Vagina (tissue), 2 donors: ENCODE data around the gene CPSF4. TPM values are rescaled to one million over a fixed set of nuclear protein-coding genes. Genes with fewer than 3 reads are reported as not detected.

Source experiments
- DNase-seq, 2 donors: peaks; one replicate each; pipeline ENCODE4 v3.0.0-alpha.2; 2017; ENCODE audit errors: extremely low spot score in 2 of 2
- H3K27ac ChIP-seq: fragments of 200-600 bp; sonication (generic); one replicate; pipeline ENCODE4 v1.5.1; 2019
- H3K27me3 ChIP-seq: fragments of 200-600 bp; sonication (generic); one replicate; pipeline ENCODE4 v1.5.1; 2019
- H3K36me3 ChIP-seq, 2 donors: fragments of 200-600 bp; sonication (generic); one replicate each; pipeline ENCODE4 v1.5.1; 2017 to 2019
- H3K4me1 ChIP-seq: fragments of 200-600 bp; sonication (generic); one replicate; pipeline ENCODE4 v1.5.1; 2019
- H3K4me3 ChIP-seq, 2 donors: fragments of 200-600 bp; sonication (generic); 1 replicate in 1 of 2; 2 replicates in 1 of 2; pipeline ENCODE4 v1.5.1; 2016 to 2019
- H3K9me3 ChIP-seq: fragments of 200-600 bp; sonication (generic); one replicate; pipeline ENCODE4 v1.5.1; 2019
- POLR2A ChIP-seq, 2 donors: fragments of 450-650 bp; IDR thresholded peaks; one replicate each; pipeline ENCODE4 v1.6.1; 2017; ENCODE audit warnings: antibody characterized with exemption in 2 of 2, mild to moderate bottlenecking in 2 of 2, moderate library complexity in 2 of 2
- POLR2AphosphoS5 ChIP-seq, 2 donors: sonication (generic); formaldehyde crosslinking; IDR thresholded peaks; one replicate each; pipeline ENCODE4 v1.9.0; 2017; ENCODE audit warnings: antibody characterized with exemption in 2 of 2, mild to moderate bottlenecking in 2 of 2, low read depth in 1 of 2; ENCODE audit not compliant: insufficient read depth in 1 of 2
- intact Hi-C: fragments of 100-400 bp; cut with DNase I; formaldehyde crosslinking; loops from one replicate; pipeline ENCODE4 v1.15.1; 2023
- total RNA-seq: library from RNA; depleted of rRNA; stranded (reverse); fragments of >200 nt; gene quantifications from one replicate; pipeline ENCODE4 v1.2.3, GENCODE V29; 2016
- TF ChIP-seq, protein P1 (sequence below), 3 experiments: fragments of 450-650 bp in 2 of 3; fragments of 200-600 bp in 1 of 3; sonication (generic) in 1 of 3; IDR thresholded peaks; one replicate each; pipeline ENCODE4 v1.5.1; 2017 to 2019; ENCODE audit warnings: antibody characterized with exemption in 3 of 3, mild to moderate bottlenecking in 2 of 3, moderate library complexity in 2 of 3

Gene CPSF4
- total RNA-seq, 1 donor from 2014 or later, result 23.8 TPM

DNA sequence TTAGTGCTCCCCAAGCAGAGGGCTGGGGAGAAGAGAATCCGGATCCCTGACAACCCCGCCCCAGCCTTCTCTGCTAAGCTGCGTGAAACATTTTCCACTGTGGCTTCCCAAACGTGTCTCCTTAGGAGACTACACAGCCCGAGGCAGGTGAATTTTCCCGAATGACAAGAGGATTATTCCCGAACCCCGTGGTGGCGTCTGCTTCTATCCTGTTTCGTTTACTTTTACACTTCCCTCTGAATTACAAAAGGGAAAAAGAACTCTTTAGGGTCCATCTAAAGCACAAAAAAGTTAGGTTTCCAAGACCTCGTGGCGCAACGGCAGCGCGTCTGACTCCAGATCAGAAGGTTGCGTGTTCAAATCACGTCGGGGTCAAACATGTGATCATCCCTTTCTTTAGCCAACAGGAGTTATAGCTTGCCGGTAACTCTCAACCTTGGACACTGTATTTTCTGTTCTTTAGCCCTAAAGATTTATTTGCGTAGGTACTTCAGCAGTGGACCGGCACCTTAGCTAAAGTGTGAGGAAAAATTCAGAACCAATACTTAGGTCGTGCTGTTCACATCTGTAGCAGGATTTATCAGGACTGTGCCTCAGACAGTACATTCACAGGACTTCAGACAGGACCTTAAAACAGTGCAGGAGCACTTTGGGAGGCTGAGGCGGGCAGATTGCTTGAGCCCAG, 30.8 kb downstream of the CPSF4 start:
- TF ChIP-seq, protein P1, sequence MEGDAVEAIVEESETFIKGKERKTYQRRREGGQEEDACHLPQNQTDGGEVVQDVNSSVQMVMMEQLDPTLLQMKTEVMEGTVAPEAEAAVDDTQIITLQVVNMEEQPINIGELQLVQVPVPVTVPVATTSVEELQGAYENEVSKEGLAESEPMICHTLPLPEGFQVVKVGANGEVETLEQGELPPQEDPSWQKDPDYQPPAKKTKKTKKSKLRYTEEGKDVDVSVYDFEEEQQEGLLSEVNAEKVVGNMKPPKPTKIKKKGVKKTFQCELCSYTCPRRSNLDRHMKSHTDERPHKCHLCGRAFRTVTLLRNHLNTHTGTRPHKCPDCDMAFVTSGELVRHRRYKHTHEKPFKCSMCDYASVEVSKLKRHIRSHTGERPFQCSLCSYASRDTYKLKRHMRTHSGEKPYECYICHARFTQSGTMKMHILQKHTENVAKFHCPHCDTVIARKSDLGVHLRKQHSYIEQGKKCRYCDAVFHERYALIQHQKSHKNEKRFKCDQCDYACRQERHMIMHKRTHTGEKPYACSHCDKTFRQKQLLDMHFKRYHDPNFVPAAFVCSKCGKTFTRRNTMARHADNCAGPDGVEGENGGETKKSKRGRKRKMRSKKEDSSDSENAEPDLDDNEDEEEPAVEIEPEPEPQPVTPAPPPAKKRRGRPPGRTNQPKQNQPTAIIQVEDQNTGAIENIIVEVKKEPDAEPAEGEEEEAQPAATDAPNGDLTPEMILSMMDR (IDR thresholded peaks at IDR 0.05), result no peak
- no peak for TF ChIP-seq POLR2AphosphoS5 (IDR thresholded peaks at IDR 0.05; ENCODE audit: insufficient read depth in 1 of 2, low read depth in 1 of 2)
- no peak for TF ChIP-seq POLR2A (IDR thresholded peaks at IDR 0.05)
- H3K36me3 ChIP-seq, result no peaks in the 10 kb centered on the region
- no peak for DNase-seq
- H3K27ac ChIP-seq, result no peak overlapping the region
- no peaks in the 10 kb centered on the region for H3K9me3 ChIP-seq
- no peaks in the 10 kb centered on the region for H3K27me3 ChIP-seq
- intact Hi-C loops, result no loop called here
- H3K4me3 ChIP-seq, result peak overlapping the region in 1 of 2 donors; percentile 21
- H3K4me1 ChIP-seq, result peaks cover 20% of the 10 kb centered on the region

DNA sequence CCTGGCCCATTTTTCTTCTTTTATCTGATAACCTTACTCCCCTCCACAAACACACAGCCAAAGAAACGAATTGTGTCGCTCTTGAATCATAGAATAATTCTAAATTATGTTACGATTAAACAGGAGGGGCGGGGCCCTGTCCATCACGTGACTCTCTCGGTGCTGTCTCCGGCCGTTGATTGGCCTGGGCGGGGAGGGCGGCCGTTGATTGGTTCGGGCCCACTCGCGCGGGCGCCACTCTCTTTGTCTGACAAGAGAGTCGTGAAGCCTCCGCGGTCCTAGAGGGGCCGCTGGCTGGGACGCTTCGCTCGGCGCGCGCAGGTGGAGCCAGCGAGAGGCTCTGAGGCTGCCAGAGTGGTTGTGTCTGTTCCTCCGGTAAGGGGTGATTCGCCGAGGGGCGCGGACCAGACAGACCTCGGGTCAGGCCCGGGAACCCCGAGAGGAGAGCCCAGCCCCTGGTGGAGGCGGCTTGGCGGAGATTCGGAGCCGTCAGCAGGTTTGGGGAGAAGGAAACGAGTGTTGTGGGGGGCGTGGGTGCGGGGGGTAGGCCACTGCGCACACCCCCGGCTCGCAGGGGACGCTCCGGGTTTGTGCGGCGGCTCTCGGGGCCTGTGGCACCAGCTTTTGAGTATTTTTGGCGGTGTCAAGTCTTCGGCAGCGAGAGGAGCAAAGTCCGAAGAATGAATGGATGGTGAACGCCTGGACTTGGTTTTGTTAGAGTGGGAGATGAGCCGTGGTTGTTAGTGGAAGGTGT, 34.0 kb downstream of the CPSF4 start, which contains the start of gene ZNF789:
ZNF789 (plus strand) TSS at position 330 of the 754 bp plus-strand sequence. CDS start 3,567 bp downstream, outside the sequence.
- peaks cover 9% of the 10 kb centered on the region for H3K4me1 ChIP-seq
- DNase-seq, result peak in 1 of 2 donors; percentile 99

DNA sequence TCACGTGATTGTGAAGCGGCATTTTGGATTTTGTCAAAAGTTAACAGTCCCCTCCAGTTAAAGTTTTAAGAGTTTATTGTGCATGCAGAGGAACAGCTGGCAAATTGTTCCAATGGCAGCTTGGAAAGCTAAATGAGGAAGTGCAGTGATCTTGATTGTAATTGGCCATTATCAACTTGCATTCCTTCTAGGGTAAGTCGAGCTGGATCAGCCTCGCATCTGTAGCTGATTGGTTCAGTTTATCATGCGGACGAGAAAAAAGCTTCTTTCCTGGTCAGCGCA, 34.5 kb downstream of the CPSF4 start:
- no peaks in the 10 kb centered on the region for H3K9me3 ChIP-seq
- intact Hi-C loops, result no loop called here
- TF ChIP-seq POLR2AphosphoS5 (IDR thresholded peaks at IDR 0.05; ENCODE audit: insufficient read depth in 1 of 2, low read depth in 1 of 2), result no peak
- no peak for TF ChIP-seq POLR2A (IDR thresholded peaks at IDR 0.05)
- TF ChIP-seq, protein P1 (IDR thresholded peaks at IDR 0.05), result no peak
- peaks cover 9% of the 10 kb centered on the region for H3K4me1 ChIP-seq
- H3K4me3 ChIP-seq, result peak overlapping the region; percentile 63 to 75
- H3K27ac ChIP-seq, result peak overlapping the region; percentile 89
- H3K36me3 ChIP-seq, result no peaks in the 10 kb centered on the region
- DNase-seq, result no peak
- H3K27me3 ChIP-seq, result no peaks in the 10 kb centered on the region

More for the DNA sequence above, 34.0 kb downstream of the CPSF4 start, which contains the start of gene ZNF789:
- peak; percentile 79 to 95 for TF ChIP-seq POLR2AphosphoS5 (IDR thresholded peaks at IDR 0.05; ENCODE audit: insufficient read depth in 1 of 2, low read depth in 1 of 2)
- TF ChIP-seq, protein P1 (IDR thresholded peaks at IDR 0.05), result no peak
- TF ChIP-seq POLR2A (IDR thresholded peaks at IDR 0.05), result no peak
- H3K9me3 ChIP-seq, result no peaks in the 10 kb centered on the region
- no peaks in the 10 kb centered on the region for H3K36me3 ChIP-seq
- H3K4me3 ChIP-seq, result peak within 1 kb of the TSS; percentile 63 to 75
- intact Hi-C loops, result no loop called here
- H3K27me3 ChIP-seq, result no peaks in the 10 kb centered on the region
- peak within 1 kb of the TSS; percentile 89 for H3K27ac ChIP-seq

DNA sequence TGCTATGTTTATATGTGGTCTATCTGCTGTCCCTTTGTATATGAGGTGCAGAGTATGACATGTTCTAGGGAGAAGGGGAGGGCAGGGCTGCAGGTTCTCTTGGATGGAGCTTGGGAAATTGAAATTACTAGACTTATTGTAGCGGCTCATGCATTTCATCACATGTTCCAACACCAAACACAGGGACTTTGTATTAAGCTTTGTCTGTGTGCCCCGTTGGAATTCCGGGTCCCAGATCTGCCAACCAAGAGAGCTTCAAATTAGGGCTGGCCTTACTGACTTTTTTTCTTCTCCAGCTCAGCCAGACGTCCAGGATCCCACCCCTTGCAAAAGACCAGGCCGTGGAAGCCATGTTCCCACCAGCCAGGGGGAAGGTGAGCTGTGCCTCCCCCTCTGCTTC, 37.4 kb downstream of the CPSF4 start:
- TF ChIP-seq, protein P1 (IDR thresholded peaks at IDR 0.05), result no peak
- TF ChIP-seq POLR2AphosphoS5 (IDR thresholded peaks at IDR 0.05; ENCODE audit: insufficient read depth in 1 of 2, low read depth in 1 of 2), result no peak
- no peak for TF ChIP-seq POLR2A (IDR thresholded peaks at IDR 0.05)
- H3K4me3 ChIP-seq, result no peak overlapping the region
- no peak for DNase-seq
- intact Hi-C loops, result no loop called here
- peaks cover 9% of the 10 kb centered on the region for H3K4me1 ChIP-seq
- no peaks in the 10 kb centered on the region for H3K9me3 ChIP-seq
- no peaks in the 10 kb centered on the region for H3K27me3 ChIP-seq
- no peak overlapping the region for H3K27ac ChIP-seq
- H3K36me3 ChIP-seq, result peaks cover 0 to 12% of the 10 kb centered on the region in 2 donors
